Measurements from ENCODE around the gene PHGDH.

Gene PHGDH

DNA sequence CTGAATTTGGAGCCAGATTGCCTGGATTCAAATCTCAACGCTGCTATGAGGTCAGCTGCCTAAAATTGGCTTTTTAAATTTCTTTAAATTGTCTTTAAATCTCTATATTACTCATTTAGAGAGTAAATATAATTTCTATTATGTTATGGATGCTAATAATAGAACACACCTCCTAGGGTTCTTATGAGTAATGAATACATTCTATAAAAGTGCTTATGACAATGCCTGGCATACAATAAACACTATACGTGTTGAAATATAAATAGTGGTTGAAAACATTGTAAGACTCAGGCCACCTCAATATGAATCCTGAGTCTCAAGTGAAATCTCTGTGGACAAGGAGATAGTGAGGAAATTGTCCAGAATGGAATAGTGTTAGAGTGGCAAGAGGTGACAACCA, 31.0 kb upstream of the PHGDH start:
- no peak for DNase-seq (ENCODE audit: low spot score)
- TF ChIP-seq, protein P1, sequence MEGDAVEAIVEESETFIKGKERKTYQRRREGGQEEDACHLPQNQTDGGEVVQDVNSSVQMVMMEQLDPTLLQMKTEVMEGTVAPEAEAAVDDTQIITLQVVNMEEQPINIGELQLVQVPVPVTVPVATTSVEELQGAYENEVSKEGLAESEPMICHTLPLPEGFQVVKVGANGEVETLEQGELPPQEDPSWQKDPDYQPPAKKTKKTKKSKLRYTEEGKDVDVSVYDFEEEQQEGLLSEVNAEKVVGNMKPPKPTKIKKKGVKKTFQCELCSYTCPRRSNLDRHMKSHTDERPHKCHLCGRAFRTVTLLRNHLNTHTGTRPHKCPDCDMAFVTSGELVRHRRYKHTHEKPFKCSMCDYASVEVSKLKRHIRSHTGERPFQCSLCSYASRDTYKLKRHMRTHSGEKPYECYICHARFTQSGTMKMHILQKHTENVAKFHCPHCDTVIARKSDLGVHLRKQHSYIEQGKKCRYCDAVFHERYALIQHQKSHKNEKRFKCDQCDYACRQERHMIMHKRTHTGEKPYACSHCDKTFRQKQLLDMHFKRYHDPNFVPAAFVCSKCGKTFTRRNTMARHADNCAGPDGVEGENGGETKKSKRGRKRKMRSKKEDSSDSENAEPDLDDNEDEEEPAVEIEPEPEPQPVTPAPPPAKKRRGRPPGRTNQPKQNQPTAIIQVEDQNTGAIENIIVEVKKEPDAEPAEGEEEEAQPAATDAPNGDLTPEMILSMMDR (IDR thresholded peaks at IDR 0.05; ENCODE audit: extremely low read depth, insufficient read depth, missing control alignments), result no peak
- in situ Hi-C loops (cut with MboI; ENCODE audit: low pct_unique_long_range_greater_than_20kb, low sequenced_read_pairs, unreplicated experiment), result no loop called here

GRCh38 chr1:119681560-119681959, 30.2 kb upstream of the PHGDH start:
- no peak for DNase-seq (ENCODE audit: low spot score)
- in situ Hi-C loops (cut with MboI; ENCODE audit: low pct_unique_long_range_greater_than_20kb, low sequenced_read_pairs, unreplicated experiment), result no loop called here
- TF ChIP-seq, protein P1 (IDR thresholded peaks at IDR 0.05; ENCODE audit: extremely low read depth, insufficient read depth, missing control alignments), result no peak

DNA sequence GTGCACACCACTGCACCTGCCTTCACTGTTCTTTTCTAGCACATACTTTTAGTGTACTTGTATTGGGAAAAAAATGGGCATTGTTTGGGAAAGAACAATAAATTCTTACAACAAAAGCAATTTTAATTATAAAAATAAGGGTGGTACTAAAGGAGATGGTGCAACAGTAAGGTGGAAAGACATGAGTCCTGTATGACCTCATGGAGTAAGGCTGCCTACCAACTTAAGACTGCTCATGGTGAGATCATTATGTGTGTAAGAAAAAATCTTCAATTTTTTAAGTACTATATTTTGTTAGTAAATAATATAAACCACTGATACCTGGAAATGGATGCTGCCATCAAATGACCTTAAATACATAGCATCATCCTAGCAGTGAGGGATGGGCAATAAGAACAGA, 29.6 kb upstream of the PHGDH start:
- DNase-seq (ENCODE audit: low spot score), result no peak
- in situ Hi-C loops (cut with MboI; ENCODE audit: low pct_unique_long_range_greater_than_20kb, low sequenced_read_pairs, unreplicated experiment), result no loop called here
- TF ChIP-seq, protein P1 (IDR thresholded peaks at IDR 0.05; ENCODE audit: extremely low read depth, insufficient read depth, missing control alignments), result no peak

DNA sequence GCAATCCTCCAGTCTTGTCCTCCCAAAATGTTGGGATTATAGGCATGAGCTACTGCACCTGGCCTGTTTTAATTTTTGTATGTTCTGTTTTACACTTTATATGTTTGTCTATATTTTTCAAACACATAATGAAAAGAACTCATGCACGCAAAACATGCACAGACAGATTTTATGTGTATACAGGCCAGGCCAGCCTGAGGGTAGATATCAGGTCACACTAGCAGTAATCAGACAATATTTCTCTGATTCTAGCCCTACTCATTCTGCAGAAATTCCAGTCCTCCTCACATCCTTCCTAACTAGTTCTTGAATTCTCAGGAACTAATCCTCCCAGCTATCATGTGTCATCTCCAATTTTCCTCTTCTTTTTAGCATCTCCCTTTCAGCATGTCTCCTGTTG, 27.8 kb upstream of the PHGDH start:
- in situ Hi-C loops (cut with MboI; ENCODE audit: low pct_unique_long_range_greater_than_20kb, low sequenced_read_pairs, unreplicated experiment), result no loop called here
- TF ChIP-seq, protein P1 (IDR thresholded peaks at IDR 0.05; ENCODE audit: extremely low read depth, insufficient read depth, missing control alignments), result no peak
- DNase-seq (ENCODE audit: low spot score), result no peak

GRCh38 chr1:119686661-119687060, 25.1 kb upstream of the PHGDH start:
- TF ChIP-seq, protein P1 (IDR thresholded peaks at IDR 0.05; ENCODE audit: extremely low read depth, insufficient read depth, missing control alignments), result no peak
- no peak for DNase-seq (ENCODE audit: low spot score)

DNA sequence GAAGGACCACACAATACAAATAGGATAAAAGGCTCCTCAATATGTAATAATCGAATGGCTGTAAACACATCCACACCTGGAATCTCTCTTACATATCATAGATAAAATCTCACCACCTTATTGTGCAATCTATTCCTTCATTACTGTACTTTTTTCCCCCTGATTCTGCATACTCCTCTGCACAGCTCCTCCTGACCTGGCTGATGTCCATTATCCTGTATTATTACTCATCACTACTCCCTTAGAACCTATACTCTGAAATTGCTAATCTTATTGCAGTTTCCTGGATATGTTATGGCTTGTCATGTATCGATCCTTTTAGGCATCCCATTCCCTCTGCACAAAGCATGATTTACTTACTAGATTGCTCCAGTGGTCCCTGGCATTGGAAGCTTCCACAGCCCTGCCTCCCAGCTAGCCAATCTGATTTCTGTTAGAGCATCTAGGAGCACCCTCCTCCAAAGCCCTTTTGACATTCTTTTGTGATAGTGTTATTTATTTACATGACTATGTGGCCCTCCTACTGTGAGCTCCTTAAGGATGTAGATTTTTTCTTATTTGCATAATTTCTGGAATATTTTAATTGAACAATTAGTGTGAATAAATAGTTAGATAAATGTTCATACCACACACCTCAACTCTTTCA, 24.2 kb upstream of the PHGDH start:
- TF ChIP-seq, protein P1 (IDR thresholded peaks at IDR 0.05; ENCODE audit: extremely low read depth, insufficient read depth, missing control alignments), result no peak
- DNase-seq (ENCODE audit: low spot score), result no peak
- in situ Hi-C loops (cut with MboI; ENCODE audit: low pct_unique_long_range_greater_than_20kb, low sequenced_read_pairs, unreplicated experiment), result no loop called here

More at GRCh38 chr1:119686661-119687060, 25.1 kb upstream of the PHGDH start:
- in situ Hi-C loops (cut with MboI; ENCODE audit: low pct_unique_long_range_greater_than_20kb, low sequenced_read_pairs, unreplicated experiment), result no loop called here

Measured in GM13977 (cell line).